GM12878 (cell line): ENCODE measurements around the gene LKAAEAR1. TPM values are rescaled to one million over a fixed set of nuclear protein-coding genes. Genes with fewer than 3 reads are reported as not detected.
A peak's percentile ranks its signal among the peaks of the same experiment; 100 is the strongest.

Experiments used
- ATAC-seq: fragments of 200-7000 bp; cut with Tn5 transposase; 3 replicates; pipeline ENCODE4 v1.9.1; 2020; ENCODE audit warnings: mild to moderate bottlenecking, moderate library complexity
- BruUV-seq: library from RNA; stranded (reverse); fragments of 400-500 nt; replicated peaks from 2 replicates; lab custom pipeline; 2021; lab: Mats Ljungman, UMichigan
- CTCF ChIA-PET: fragments of 300-600 bp; sonication (Branson Sonifier 250); formaldehyde crosslinking; extraction: SDS; loops from one replicate; lab custom pipeline; 2021; ENCODE audit warnings: inconsistent platforms; lab: Yijun Ruan, JAX
- POLR2A ChIA-PET: fragments of 350-600 bp; formaldehyde crosslinking; extraction: SDS; loops from one replicate; lab custom pipeline; 2021; ENCODE audit warnings: inconsistent platforms; lab: Charles Lee
- RAD21 ChIA-PET: fragments of 300-600 bp; sonication (Branson Sonifier 250); formaldehyde crosslinking; loops from one replicate; lab custom pipeline; 2023; ENCODE audit warnings: antibody characterized with exemption; ENCODE audit not compliant: unreplicated experiment; lab: Charles Lee
- SMC1A ChIA-PET: fragments of 300-600 bp; sonication (Branson Sonifier 250); formaldehyde crosslinking; loops from one replicate; lab custom pipeline; 2023; ENCODE audit not compliant: unreplicated experiment, uncharacterized antibody; lab: Charles Lee
- DNase-seq: peaks from one replicate; pipeline ENCODE4 v3.0.0-alpha.2; 2011; ENCODE audit warnings: low read depth, low spot score
- FAIRE-seq: peaks from 3 replicates; lab custom pipeline; 2011; peaks lifted over from hg19 to GRCh38; lab: Jason Lieb, UNC
- H2AFZ ChIP-seq: 2 replicates; pipeline ENCODE4 v1.6.0; 2011; ENCODE audit warnings: low read depth, low read length, control low read depth; ENCODE audit not compliant: control insufficient read depth
- H3K27ac ChIP-seq: 2 replicates; pipeline ENCODE4 v1.5.1; 2011; ENCODE audit warnings: control low read depth; ENCODE audit not compliant: control insufficient read depth, insufficient read depth
- H3K27me3 ChIP-seq, 2 experiments: replicated peaks in 1 of 2; 2 replicates each; pipeline versions ENCODE4 v1.6.0 to v1.6.1; 2011; ENCODE audit warnings: low read length in 1 of 2; ENCODE audit not compliant: control insufficient read depth in 2 of 2, insufficient read depth in 2 of 2
- H3K36me3 ChIP-seq, 2 experiments: 2 replicates each; pipeline ENCODE4 v1.5.1; 2011; ENCODE audit warnings: low read length in 1 of 2; ENCODE audit not compliant: control insufficient read depth in 2 of 2, insufficient read depth in 2 of 2
- H3K4me1 ChIP-seq: 2 replicates; pipeline ENCODE4 v1.6.1; 2011; ENCODE audit warnings: mild to moderate bottlenecking, low read length, moderate library complexity, mixed read lengths; ENCODE audit not compliant: control insufficient read depth, insufficient read depth
- H3K4me2 ChIP-seq: 2 replicates; pipeline ENCODE4 v1.6.0; 2011; ENCODE audit warnings: control low read depth; ENCODE audit not compliant: control insufficient read depth, insufficient read depth
- H3K4me3 ChIP-seq: fragments of 200-600 bp; sonication (generic); 2 replicates; pipeline ENCODE4 v1.5.1; 2016
- H3K79me2 ChIP-seq: 2 replicates; pipeline ENCODE4 v1.6.0; 2011; ENCODE audit warnings: low read length; ENCODE audit not compliant: control insufficient read depth, insufficient read depth
- H3K9ac ChIP-seq: 2 replicates; pipeline ENCODE4 v1.8.0; 2011; ENCODE audit warnings: low read length, control low read depth, mixed read lengths; ENCODE audit not compliant: control insufficient read depth, insufficient read depth
- H3K9me3 ChIP-seq: replicated peaks from 3 replicates; pipeline ENCODE4 v1.5.1; 2011; ENCODE audit warnings: mild to moderate bottlenecking, low read length; ENCODE audit not compliant: control insufficient read depth, insufficient read depth
- H4K20me1 ChIP-seq: 2 replicates; pipeline ENCODE4 v1.6.0; 2011; ENCODE audit not compliant: control insufficient read depth, insufficient read depth
- BHLHE40 ChIP-seq, 2 experiments: fragments of 450-650 bp in 1 of 2; IDR thresholded peaks; 2 replicates each; pipeline ENCODE4 v1.6.1; 2011 to 2017; ENCODE audit warnings: low read depth in 2 of 2, borderline replicate concordance in 1 of 2, improper control_type of control experiment in 1 of 2, low read length in 1 of 2, mild to moderate bottlenecking in 1 of 2
- CHD1 ChIP-seq: IDR thresholded peaks from 2 replicates; pipeline ENCODE4 v1.6.1; 2012; ENCODE audit warnings: low read depth, low read length, improper control_type of control experiment
- EED ChIP-seq: sonication (generic); IDR thresholded peaks from 2 replicates; pipeline ENCODE4 v1.6.1; 2016; ENCODE audit warnings: antibody characterized with exemption, low read depth
- IKZF1 ChIP-seq: fragments of 450-650 bp; conservative IDR thresholded peaks from 2 replicates; pipeline ENCODE4 v1.6.1; 2017; ENCODE audit warnings: antibody characterized with exemption, mild to moderate bottlenecking
- JUNB ChIP-seq: IDR thresholded peaks from 2 replicates; pipeline ENCODE4 v1.6.1; 2016; ENCODE audit warnings: antibody characterized with exemption, mild to moderate bottlenecking
- KAT2A ChIP-seq: conservative IDR thresholded peaks from 2 replicates; pipeline ENCODE4 v1.6.1; 2011; ENCODE audit warnings: low read depth, low read length; ENCODE audit not compliant: control insufficient read depth
- KLF5 ChIP-seq: fragments of 450-650 bp; IDR thresholded peaks from 2 replicates; pipeline ENCODE4 v1.6.1; 2014; ENCODE audit warnings: mild to moderate bottlenecking; ENCODE audit not compliant: partially characterized antibody
- MAX ChIP-seq: IDR thresholded peaks from 2 replicates; pipeline ENCODE4 v1.6.1; 2012; ENCODE audit warnings: low read depth, low read length, improper control_type of control experiment
- MTA2 ChIP-seq: fragments of 450-650 bp; IDR thresholded peaks from 2 replicates; pipeline ENCODE4 v1.6.1; 2016; ENCODE audit warnings: low read depth, mild to moderate bottlenecking, moderate library complexity
- NFIC ChIP-seq: IDR thresholded peaks from 2 replicates; pipeline ENCODE4 v1.6.1; 2012; ENCODE audit warnings: low read depth, mild to moderate bottlenecking, inconsistent platforms, low read length, moderate library complexity
- NR2C1 ChIP-seq: fragments of 450-650 bp; IDR thresholded peaks from 2 replicates; pipeline ENCODE4 v1.6.1; 2017; ENCODE audit warnings: antibody characterized with exemption, mild to moderate bottlenecking, moderate library complexity
- PAX8 ChIP-seq: fragments of 450-650 bp; IDR thresholded peaks from 2 replicates; pipeline ENCODE4 v1.6.1; 2017; ENCODE audit warnings: mild to moderate bottlenecking, moderate library complexity
- POU2F2 ChIP-seq: IDR thresholded peaks from 3 replicates; pipeline ENCODE4 v1.6.1; 2011; ENCODE audit warnings: low read depth, mild to moderate bottlenecking, low read length, borderline replicate concordance
- SREBF2 ChIP-seq: IDR thresholded peaks from 2 replicates; pipeline ENCODE4 v1.6.1; 2012; ENCODE audit warnings: mild to moderate bottlenecking, low read length
- TAF1 ChIP-seq: IDR thresholded peaks from 2 replicates; pipeline ENCODE4 v1.6.1; 2011; ENCODE audit warnings: mild to moderate bottlenecking, low read depth, low read length, borderline replicate concordance
- ZNF207 ChIP-seq: fragments of 450-650 bp; IDR thresholded peaks from 2 replicates; pipeline ENCODE4 v1.6.1; 2014; ENCODE audit warnings: antibody characterized with exemption, mild to moderate bottlenecking, borderline replicate concordance
- ZNF274 ChIP-seq: IDR thresholded peaks from one replicate; pipeline ENCODE4 v1.8.0; 2011; ENCODE audit not compliant: insufficient read length, insufficient read depth
- ZNF622 ChIP-seq: fragments of 450-650 bp; IDR thresholded peaks from 2 replicates; pipeline ENCODE4 v1.6.1; 2017; ENCODE audit warnings: mild to moderate bottlenecking, inconsistent platforms
- WGBS: methylation state at CpG from one replicate; pipeline ENCODE4 v1.1.6; 2016; ENCODE audit warnings: low lambda C conversion rate; ENCODE audit not compliant: insufficient replicate concordance, insufficient coverage; ENCODE audit errors: missing lambda C conversion rate; 5-methylcytosine and 5-hydroxymethylcytosine counted together
- in situ Hi-C: fragments of 300-500 bp; cut with MboI; formaldehyde crosslinking; loops from 9 replicates; pipeline ENCODE4 v1.14.3; 2018; ENCODE audit warnings: mixed read lengths
- intact Hi-C: fragments of 100-400 bp; cut with micrococcal nuclease; formaldehyde crosslinking; loops from one replicate; pipeline ENCODE4 v1.14.2; 2022; ENCODE audit not compliant: unreplicated experiment
- polyA plus RNA-seq, 11 experiments: library from polyadenylated mRNA; depleted of rRNA in 4 of 11; unstranded in 6 of 11; stranded (reverse) in 5 of 11; fragments of >200 nt; fragmentation: Nextera tagmentation in 4 of 11; fragmentation: Illumina TruSeq in 1 of 11; extraction: Ambion mirVana in 4 of 11; extraction: Trizol in 1 of 11; gene quantifications; 1 replicate in 1 of 11; 2 replicates in 10 of 11; pipeline versions ENCODE4 v1.2.1 to v1.2.3, GENCODE V29; 2011 to 2016; ENCODE audit warnings: inconsistent platforms in 2 of 11, missing spikeins in 2 of 11, low read depth in 1 of 11
- total RNA-seq, 4 experiments: library from RNA; depleted of rRNA in 3 of 4; stranded (reverse); fragments of >200 nt in 3 of 4; fragmentation: Illumina TruSeq in 1 of 4; extraction: Trizol in 1 of 4; gene quantifications; 2 replicates each; pipeline versions ENCODE4 v1.2.1 to v1.2.3, GENCODE V29; 2013 to 2021
- TF ChIP-seq, protein P1 (sequence below): fragments of 450-650 bp; IDR thresholded peaks from 2 replicates; pipeline ENCODE4 v1.6.1; 2016; ENCODE audit warnings: mild to moderate bottlenecking
- TF ChIP-seq, protein P2 (sequence below): fragments of 450-650 bp; IDR thresholded peaks from 2 replicates; pipeline ENCODE4 v1.6.1; 2018; ENCODE audit warnings: borderline replicate concordance, mild to moderate bottlenecking; ENCODE audit not compliant: partially characterized antibody

The LKAAEAR1 gene
- total and polyA plus RNA-seq, 10 of the 15 experiments (the other 5 are each of a cell fraction or from before 2014, with no cell fraction given), result not detected

DNA sequence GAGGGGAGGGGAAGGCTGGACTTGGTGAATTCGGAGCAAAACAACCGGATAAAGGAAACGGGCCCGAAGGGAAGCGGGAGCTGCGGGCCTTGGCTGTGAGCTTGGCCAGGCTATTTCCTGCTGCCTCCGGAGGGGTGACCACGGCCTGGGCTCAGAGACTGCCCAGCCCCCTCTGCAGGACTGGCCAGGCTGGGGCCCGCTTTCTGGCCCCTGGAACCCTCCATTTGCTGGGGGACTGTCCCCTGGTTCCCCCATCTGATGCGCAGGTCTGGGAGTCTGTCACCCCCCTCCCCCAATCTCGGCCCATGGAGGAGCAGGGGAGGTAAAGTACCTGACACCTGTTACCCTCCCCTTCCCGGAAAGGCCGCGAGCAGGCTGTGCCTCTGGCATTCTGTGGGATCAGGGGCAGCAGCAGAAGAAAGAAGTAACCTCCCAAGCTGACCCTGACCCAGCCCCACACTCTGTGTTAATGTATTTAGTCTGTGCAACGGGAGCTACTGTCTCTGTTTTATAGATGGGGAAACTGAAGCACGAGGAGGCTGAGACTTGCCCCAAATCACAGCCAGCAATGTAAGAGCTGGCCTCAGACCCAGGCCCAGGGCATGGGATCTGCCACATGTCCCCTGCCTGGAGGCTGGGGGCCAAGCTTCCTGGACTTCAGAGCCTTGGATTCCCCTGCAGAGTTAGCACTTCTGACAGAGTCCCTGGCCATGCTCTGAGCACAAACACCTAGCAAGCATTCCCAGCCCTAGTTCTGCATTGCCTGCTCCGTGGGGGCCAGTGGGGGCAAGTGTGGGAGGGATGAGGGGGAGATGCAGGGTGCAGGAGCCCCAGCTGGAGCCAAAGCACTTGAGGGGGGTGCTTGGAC lies 44.7 kb downstream of the LKAAEAR1 start:
- ATAC-seq (no peak), FAIRE-seq (no peak), DNase-seq (no peak)
- BruUV-seq, result TSS peak; percentile 40
- no peaks in the 10 kb centered on the region for H4K20me1 ChIP-seq
- H3K4me3 ChIP-seq, result peak overlapping the region; percentile 58
- in situ Hi-C loops, result no loop called here
- intact Hi-C loops, result loop anchor here (1.0 to 2.0 kb wide), 2 partner anchors 17 to 81 kb away; no protein-coding TSS in a partner anchor
- RAD21 ChIA-PET, result interaction anchor here (0.8 to 7.1 kb wide), 12 partner anchors 15 to 502 kb away, joined by 3 to 92 read pairs (median 8); partner anchors contain the start of genes NPBWR2, PRPF6, PTK6 and SAMD10
- CTCF ChIA-PET, result interaction anchor here (0.6 to 9.1 kb wide), 23 partner anchors 12 to 502 kb away, joined by 3 to 108 read pairs (median 4); partner anchors contain the start of genes NPBWR2, OPRL1, PRPF6 and RGS19
- peak overlapping the region; percentile 70 for H3K4me2 ChIP-seq
- no peaks in the 10 kb centered on the region for H3K27me3 ChIP-seq
- SMC1A ChIA-PET, result interaction anchor here (0.6 to 6.1 kb wide), 10 partner anchors 15 to 81 kb away, joined by 3 to 52 read pairs (median 5); partner anchors contain the start of genes OPRL1, PRPF6, RGS19 and SAMD10
- H3K27ac ChIP-seq, result peak overlapping the region; percentile 35; the same call in 1 of the 2 replicates
- H2AFZ ChIP-seq, result peak overlapping the region; percentile 64; the same call in 1 of the 2 replicates
- no peaks in the 10 kb centered on the region for H3K9me3 ChIP-seq
- peak overlapping the region; percentile 64 for H3K9ac ChIP-seq
- WGBS, result 10% methylated on average over 16 of the region's 17 CpGs
- peaks cover 43% of the 10 kb centered on the region for H3K4me1 ChIP-seq
- no peaks in the 10 kb centered on the region; a peak in 2 of 4 replicates for H3K36me3 ChIP-seq
- POLR2A ChIA-PET, result interaction anchor here (0.5 to 7.2 kb wide), 13 partner anchors 14 to 502 kb away, joined by 3 to 63 read pairs (median 4); partner anchors contain the start of genes PRPF6, PTK6, RGS19 and SAMD10
- peaks cover 4% of the 10 kb centered on the region for H3K79me2 ChIP-seq
- TF ChIP-seq IKZF1 (no peak), TAF1 (no peak), POU2F2 (0 out of 3 replicates have a peak, but pooled peaks have one; percentile 1), CHD1 (no peak), KAT2A (no peak), ZNF622 (no peak), ZNF207 (no peak), MTA2 (peak; percentile 12; the same call in 1 of the 2 replicates), ZNF274 (no peak), MAX (no peak), NR2C1 (no peak), KLF5 (no peak), NFIC (no peak), BHLHE40 (IDR thresholded peaks at IDR 0.05; ENCODE audit: borderline replicate concordance in 1 of 2, low read depth in 2 of 2, low read length in 1 of 2) (no peak), PAX8 (no peak), EED (no peak), JUNB (no peak), SREBF2 (no peak)
- TF ChIP-seq, protein P1, sequence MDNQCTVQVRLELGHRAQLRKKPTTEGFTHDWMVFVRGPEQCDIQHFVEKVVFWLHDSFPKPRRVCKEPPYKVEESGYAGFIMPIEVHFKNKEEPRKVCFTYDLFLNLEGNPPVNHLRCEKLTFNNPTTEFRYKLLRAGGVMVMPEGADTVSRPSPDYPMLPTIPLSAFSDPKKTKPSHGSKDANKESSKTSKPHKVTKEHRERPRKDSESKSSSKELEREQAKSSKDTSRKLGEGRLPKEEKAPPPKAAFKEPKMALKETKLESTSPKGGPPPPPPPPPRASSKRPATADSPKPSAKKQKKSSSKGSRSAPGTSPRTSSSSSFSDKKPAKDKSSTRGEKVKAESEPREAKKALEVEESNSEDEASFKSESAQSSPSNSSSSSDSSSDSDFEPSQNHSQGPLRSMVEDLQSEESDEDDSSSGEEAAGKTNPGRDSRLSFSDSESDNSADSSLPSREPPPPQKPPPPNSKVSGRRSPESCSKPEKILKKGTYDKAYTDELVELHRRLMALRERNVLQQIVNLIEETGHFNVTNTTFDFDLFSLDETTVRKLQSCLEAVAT, result 0 out of 2 replicates have a peak, but pooled peaks have one; percentile 6
- TF ChIP-seq, protein P2, sequence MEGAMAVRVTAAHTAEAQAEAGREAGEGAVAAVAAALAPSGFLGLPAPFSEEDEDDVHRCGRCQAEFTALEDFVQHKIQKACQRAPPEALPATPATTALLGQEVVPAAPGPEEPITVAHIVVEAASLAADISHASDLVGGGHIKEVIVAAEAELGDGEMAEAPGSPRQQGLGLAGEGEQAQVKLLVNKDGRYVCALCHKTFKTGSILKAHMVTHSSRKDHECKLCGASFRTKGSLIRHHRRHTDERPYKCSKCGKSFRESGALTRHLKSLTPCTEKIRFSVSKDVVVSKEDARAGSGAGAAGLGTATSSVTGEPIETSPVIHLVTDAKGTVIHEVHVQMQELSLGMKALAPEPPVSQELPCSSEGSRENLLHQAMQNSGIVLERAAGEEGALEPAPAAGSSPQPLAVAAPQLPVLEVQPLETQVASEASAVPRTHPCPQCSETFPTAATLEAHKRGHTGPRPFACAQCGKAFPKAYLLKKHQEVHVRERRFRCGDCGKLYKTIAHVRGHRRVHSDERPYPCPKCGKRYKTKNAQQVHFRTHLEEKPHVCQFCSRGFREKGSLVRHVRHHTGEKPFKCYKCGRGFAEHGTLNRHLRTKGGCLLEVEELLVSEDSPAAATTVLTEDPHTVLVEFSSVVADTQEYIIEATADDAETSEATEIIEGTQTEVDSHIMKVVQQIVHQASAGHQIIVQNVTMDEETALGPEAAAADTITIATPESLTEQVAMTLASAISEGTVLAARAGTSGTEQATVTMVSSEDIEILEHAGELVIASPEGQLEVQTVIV, result no peak
